ENCODE data around the gene TEX48.

The TEX48 gene

DNA sequence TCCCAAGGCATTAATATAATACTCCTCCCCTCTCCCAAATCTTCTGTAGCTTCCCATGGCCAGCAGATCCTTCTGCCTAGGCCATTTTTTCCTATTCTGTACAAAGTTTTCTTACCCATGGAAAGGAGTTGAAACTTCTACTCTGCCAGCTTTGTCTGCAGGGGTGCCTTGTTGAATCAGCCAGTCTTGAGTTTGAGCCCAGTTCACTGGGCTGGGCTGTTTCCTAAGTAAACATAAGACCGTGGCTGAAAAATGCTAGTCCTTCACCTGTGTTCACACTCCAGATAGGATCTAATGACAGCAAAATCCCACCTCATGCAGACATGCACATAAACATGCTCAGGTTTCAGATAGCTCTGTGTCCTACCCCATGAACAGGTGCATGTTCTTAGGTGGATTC, 10.4 kb downstream of the TEX48 start:
- ATAC-seq, result no peak
- TF ChIP-seq, protein P1, sequence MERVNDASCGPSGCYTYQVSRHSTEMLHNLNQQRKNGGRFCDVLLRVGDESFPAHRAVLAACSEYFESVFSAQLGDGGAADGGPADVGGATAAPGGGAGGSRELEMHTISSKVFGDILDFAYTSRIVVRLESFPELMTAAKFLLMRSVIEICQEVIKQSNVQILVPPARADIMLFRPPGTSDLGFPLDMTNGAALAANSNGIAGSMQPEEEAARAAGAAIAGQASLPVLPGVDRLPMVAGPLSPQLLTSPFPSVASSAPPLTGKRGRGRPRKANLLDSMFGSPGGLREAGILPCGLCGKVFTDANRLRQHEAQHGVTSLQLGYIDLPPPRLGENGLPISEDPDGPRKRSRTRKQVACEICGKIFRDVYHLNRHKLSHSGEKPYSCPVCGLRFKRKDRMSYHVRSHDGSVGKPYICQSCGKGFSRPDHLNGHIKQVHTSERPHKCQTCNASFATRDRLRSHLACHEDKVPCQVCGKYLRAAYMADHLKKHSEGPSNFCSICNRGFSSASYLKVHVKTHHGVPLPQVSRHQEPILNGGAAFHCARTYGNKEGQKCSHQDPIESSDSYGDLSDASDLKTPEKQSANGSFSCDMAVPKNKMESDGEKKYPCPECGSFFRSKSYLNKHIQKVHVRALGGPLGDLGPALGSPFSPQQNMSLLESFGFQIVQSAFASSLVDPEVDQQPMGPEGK (CRISPR knock-in tag; IDR thresholded peaks at IDR 0.05; ENCODE audit: borderline replicate concordance), result no peak
- TF ChIP-seq ISL1 (CRISPR knock-in tag; IDR thresholded peaks at IDR 0.05), result no peak
- no peak for TF ChIP-seq GLIS3 (CRISPR knock-in tag; IDR thresholded peaks at IDR 0.05)
- TF ChIP-seq ZFP3 (CRISPR knock-in tag; IDR thresholded peaks at IDR 0.05), result no peak
- TF ChIP-seq SNAI2 (CRISPR knock-in tag; IDR thresholded peaks at IDR 0.05), result no peak
- no peak for TF ChIP-seq OSR1 (CRISPR knock-in tag; IDR thresholded peaks at IDR 0.05)
- TF ChIP-seq TCF4 (CRISPR knock-in tag; IDR thresholded peaks at IDR 0.05; ENCODE audit: borderline replicate concordance), result no peak
- TF ChIP-seq ESRRG (CRISPR knock-in tag; IDR thresholded peaks at IDR 0.05), result no peak
- TF ChIP-seq TOX (CRISPR knock-in tag; IDR thresholded peaks at IDR 0.05; ENCODE audit: borderline replicate concordance), result no peak
- TF ChIP-seq PPARA (CRISPR knock-in tag; IDR thresholded peaks at IDR 0.05; ENCODE audit: borderline replicate concordance), result no peak
- TF ChIP-seq ZNF70 (CRISPR knock-in tag; IDR thresholded peaks at IDR 0.05), result no peak
- no peak for TF ChIP-seq BACH2 (CRISPR knock-in tag; IDR thresholded peaks at IDR 0.05; ENCODE audit: borderline replicate concordance)
- no peak for TF ChIP-seq ZFP30 (CRISPR knock-in tag; IDR thresholded peaks at IDR 0.05)
- no peak for TF ChIP-seq ZNF565 (CRISPR knock-in tag; conservative IDR thresholded peaks at IDR 0.05; ENCODE audit: low read depth)
- no peak for TF ChIP-seq RARB (CRISPR knock-in tag; IDR thresholded peaks at IDR 0.05)
- TF ChIP-seq ZC3H10 (CRISPR knock-in tag; IDR thresholded peaks at IDR 0.05), result no peak
- no peak for TF ChIP-seq CSDC2 (CRISPR knock-in tag; IDR thresholded peaks at IDR 0.05)
- TF ChIP-seq, protein P2, sequence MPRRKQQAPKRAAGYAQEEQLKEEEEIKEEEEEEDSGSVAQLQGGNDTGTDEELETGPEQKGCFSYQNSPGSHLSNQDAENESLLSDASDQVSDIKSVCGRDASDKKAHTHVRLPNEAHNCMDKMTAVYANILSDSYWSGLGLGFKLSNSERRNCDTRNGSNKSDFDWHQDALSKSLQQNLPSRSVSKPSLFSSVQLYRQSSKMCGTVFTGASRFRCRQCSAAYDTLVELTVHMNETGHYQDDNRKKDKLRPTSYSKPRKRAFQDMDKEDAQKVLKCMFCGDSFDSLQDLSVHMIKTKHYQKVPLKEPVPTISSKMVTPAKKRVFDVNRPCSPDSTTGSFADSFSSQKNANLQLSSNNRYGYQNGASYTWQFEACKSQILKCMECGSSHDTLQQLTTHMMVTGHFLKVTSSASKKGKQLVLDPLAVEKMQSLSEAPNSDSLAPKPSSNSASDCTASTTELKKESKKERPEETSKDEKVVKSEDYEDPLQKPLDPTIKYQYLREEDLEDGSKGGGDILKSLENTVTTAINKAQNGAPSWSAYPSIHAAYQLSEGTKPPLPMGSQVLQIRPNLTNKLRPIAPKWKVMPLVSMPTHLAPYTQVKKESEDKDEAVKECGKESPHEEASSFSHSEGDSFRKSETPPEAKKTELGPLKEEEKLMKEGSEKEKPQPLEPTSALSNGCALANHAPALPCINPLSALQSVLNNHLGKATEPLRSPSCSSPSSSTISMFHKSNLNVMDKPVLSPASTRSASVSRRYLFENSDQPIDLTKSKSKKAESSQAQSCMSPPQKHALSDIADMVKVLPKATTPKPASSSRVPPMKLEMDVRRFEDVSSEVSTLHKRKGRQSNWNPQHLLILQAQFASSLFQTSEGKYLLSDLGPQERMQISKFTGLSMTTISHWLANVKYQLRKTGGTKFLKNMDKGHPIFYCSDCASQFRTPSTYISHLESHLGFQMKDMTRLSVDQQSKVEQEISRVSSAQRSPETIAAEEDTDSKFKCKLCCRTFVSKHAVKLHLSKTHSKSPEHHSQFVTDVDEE (CRISPR knock-in tag; IDR thresholded peaks at IDR 0.05), result no peak
- TF ChIP-seq, protein P3, sequence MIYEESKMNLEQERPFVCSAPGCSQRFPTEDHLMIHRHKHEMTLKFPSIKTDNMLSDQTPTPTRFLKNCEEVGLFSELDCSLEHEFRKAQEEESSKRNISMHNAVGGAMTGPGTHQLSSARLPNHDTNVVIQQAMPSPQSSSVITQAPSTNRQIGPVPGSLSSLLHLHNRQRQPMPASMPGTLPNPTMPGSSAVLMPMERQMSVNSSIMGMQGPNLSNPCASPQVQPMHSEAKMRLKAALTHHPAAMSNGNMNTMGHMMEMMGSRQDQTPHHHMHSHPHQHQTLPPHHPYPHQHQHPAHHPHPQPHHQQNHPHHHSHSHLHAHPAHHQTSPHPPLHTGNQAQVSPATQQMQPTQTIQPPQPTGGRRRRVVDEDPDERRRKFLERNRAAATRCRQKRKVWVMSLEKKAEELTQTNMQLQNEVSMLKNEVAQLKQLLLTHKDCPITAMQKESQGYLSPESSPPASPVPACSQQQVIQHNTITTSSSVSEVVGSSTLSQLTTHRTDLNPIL (CRISPR knock-in tag; IDR thresholded peaks at IDR 0.05; ENCODE audit: low read depth), result no peak

DNA sequence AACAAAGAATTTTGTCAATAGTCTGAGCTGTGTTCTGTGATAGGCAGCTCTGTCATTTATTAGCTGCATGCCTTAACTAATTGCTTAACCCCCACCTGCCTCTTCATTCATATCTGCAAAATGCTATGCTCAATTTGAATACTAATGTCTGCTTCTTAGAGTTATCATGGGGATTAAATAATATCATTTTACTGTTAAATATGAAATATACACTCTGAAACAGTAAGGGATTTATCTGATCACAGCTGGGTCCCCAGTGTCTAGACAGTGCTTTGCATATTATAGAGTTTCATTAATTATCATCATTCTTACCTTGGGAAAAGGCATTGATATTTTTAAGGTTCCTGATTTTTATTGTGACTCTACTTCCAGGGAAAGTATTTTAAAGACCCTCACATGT, 12.0 kb downstream of the TEX48 start:
- TF ChIP-seq TCF4 (CRISPR knock-in tag; IDR thresholded peaks at IDR 0.05; ENCODE audit: borderline replicate concordance) (no peak), ARNTL (CRISPR knock-in tag; IDR thresholded peaks at IDR 0.05; ENCODE audit: borderline replicate concordance, low read depth) (no peak), BACH2 (CRISPR knock-in tag; IDR thresholded peaks at IDR 0.05; ENCODE audit: borderline replicate concordance) (no peak), ZFP3 (CRISPR knock-in tag; IDR thresholded peaks at IDR 0.05) (no peak), RARB (CRISPR knock-in tag; IDR thresholded peaks at IDR 0.05) (no peak)
- TF ChIP-seq, protein P1 (CRISPR knock-in tag; IDR thresholded peaks at IDR 0.05; ENCODE audit: borderline replicate concordance), result no peak
- TF ChIP-seq, protein P2 (CRISPR knock-in tag; IDR thresholded peaks at IDR 0.05), result no peak
- no peak for ATAC-seq

All from SK-N-SH treated with all-trans-retinoic acid at 6 μM for 48 hours (cell line).